WTC11 (cell line): ENCODE measurements around the gene CPEB4.

Source experiments
- CBFB ChIP-seq: sonication (generic); formaldehyde crosslinking; IDR thresholded peaks from 2 replicates; pipeline ENCODE4 v1.8.1; 2022; ENCODE audit warnings: mild to moderate bottlenecking, low read depth, missing genetic modification reagents
- CTCF ChIP-seq: fragments of 200-600 bp; IDR thresholded peaks from 2 replicates; pipeline ENCODE4 v1.8.0; 2022; ENCODE audit warnings: antibody characterized with exemption
- E2F1 ChIP-seq: sonication (generic); formaldehyde crosslinking; IDR thresholded peaks from 2 replicates; pipeline ENCODE4 v1.8.0; 2022; ENCODE audit warnings: mild to moderate bottlenecking, missing genetic modification reagents
- ELF4 ChIP-seq: sonication (generic); formaldehyde crosslinking; IDR thresholded peaks from 2 replicates; pipeline ENCODE4 v1.8.1; 2022; ENCODE audit warnings: low read depth, mild to moderate bottlenecking, moderate library complexity, missing genetic modification reagents
- MLX ChIP-seq: sonication (generic); formaldehyde crosslinking; IDR thresholded peaks from 2 replicates; pipeline ENCODE4 v1.8.1; 2023; ENCODE audit warnings: mild to moderate bottlenecking, missing genetic modification reagents, moderate library complexity

GRCh38 chr5:173893192-173893561 lies 5.0 kb downstream of the CPEB4 start:
- TF ChIP-seq CBFB (no peak), ELF4 (CRISPR knock-in tag) (no peak), CTCF (no peak), MLX (CRISPR knock-in tag) (no peak), E2F1 (no peak)
